Right lobe of liver (tissue), 4 donors: ENCODE results near the gene RPL27.

Experiments
- POLR2A ChIP-seq: fragments of 450-650 bp; IDR thresholded peaks from one replicate; pipeline ENCODE4 v1.6.1; 2017; ENCODE audit warnings: antibody characterized with exemption, mild to moderate bottlenecking
- TF ChIP-seq, protein P1 (sequence below), 4 donors: fragments of 200-600 bp in 3 of 4; fragments of 450-650 bp in 1 of 4; IDR thresholded peaks; one replicate each; pipeline versions ENCODE4 v1.5.1 to v1.8.0; 2016 to 2022; ENCODE audit warnings: antibody characterized with exemption in 4 of 4, mild to moderate bottlenecking in 2 of 4
- donor health status: DM: no; HTN: no; CAD: no.
- donor health status: DM: no; HTN: no; CAD: no.
- donor health status: DM: no; HTN: yes; CAD: no.

DNA sequence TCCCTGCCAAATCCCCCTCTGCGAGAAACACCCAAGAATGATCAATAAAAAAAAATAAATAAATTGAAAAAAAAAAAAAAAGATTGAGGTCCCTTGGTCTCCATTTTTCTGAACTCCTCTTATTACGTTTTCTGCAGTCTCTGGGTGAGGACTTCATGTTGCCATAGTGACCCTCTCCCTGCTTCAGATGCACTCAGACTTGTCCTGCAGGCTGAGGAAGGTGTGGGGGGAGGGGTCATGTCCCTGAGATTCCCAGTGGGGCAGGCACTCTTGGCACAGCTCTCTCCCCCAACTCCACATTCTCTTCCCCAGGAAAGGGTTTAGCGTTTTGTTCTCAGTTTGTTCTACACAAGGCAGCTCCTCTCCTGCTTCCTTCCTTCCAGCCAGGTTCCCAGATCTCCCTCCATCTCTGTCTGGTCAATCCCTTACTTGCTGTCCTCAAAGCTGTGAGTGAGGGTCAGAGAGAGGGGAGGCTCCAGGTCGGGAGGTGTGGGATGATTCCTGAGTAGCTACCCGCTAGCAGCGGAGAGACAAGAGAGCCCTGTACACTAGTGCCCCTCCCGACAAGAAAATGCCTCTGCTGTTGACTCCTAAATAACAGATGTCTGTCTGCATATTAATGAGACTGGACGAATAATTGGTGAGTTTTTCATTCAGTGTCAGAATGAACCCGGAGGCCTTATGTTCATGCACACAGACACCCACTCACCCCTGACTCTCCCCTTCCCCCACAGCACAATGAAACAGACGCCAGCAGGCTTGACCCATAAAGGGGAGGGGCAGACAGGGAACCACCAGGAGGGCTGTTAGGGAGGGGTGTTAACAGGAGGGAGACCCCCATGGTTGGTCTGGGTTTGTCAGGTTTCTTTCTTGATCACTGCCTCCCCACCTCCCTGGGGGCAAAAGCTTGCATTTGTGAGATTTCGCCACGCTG lies 36.0 kb downstream of the RPL27 start:
- TF ChIP-seq, protein P1, sequence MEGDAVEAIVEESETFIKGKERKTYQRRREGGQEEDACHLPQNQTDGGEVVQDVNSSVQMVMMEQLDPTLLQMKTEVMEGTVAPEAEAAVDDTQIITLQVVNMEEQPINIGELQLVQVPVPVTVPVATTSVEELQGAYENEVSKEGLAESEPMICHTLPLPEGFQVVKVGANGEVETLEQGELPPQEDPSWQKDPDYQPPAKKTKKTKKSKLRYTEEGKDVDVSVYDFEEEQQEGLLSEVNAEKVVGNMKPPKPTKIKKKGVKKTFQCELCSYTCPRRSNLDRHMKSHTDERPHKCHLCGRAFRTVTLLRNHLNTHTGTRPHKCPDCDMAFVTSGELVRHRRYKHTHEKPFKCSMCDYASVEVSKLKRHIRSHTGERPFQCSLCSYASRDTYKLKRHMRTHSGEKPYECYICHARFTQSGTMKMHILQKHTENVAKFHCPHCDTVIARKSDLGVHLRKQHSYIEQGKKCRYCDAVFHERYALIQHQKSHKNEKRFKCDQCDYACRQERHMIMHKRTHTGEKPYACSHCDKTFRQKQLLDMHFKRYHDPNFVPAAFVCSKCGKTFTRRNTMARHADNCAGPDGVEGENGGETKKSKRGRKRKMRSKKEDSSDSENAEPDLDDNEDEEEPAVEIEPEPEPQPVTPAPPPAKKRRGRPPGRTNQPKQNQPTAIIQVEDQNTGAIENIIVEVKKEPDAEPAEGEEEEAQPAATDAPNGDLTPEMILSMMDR (IDR thresholded peaks at IDR 0.05) = no peak
- TF ChIP-seq POLR2A = no peak
